Measurements from ENCODE around the gene DEF6. TPM values are rescaled to one million over a fixed set of nuclear protein-coding genes. Genes with fewer than 3 reads are reported as not detected.

Gene DEF6
- total and polyA plus RNA-seq, 2 experiments from 2014 or later = 5.1 to 7.2 TPM

GRCh38 chr6:35343092-35343834 lies 45.6 kb downstream of the DEF6 start:
- TF ChIP-seq EZH2phosphoT487 (IDR thresholded peaks at IDR 0.05; ENCODE audit: unreplicated experiment) (no peak), NANOG (IDR thresholded peaks at IDR 0.05; ENCODE audit: borderline replicate concordance) (no peak), ZNF331 (CRISPR knock-in tag; IDR thresholded peaks at IDR 0.05; ENCODE audit: low read depth) (no peak), EZH2 (IDR thresholded peaks at IDR 0.05; ENCODE audit: low read depth, unreplicated experiment) (no peak), CTCF (conservative IDR thresholded peaks at IDR 0.05; ENCODE audit: low read depth in 2 of 2) (no peak), CREB1 (CRISPR knock-in tag; IDR thresholded peaks at IDR 0.05; ENCODE audit: low read depth) (no peak), ZNF114 (CRISPR knock-in tag; IDR thresholded peaks at IDR 0.05) (no peak), ETS1 (IDR thresholded peaks at IDR 0.05) (no peak), POLR2AphosphoS5 (IDR thresholded peaks at IDR 0.05; ENCODE audit: low read depth) (no peak), ZNF462 (CRISPR knock-in tag; IDR thresholded peaks at IDR 0.05) (no peak), REST (IDR thresholded peaks at IDR 0.05; ENCODE audit: unreplicated experiment) (no peak), STAT1 (IDR thresholded peaks at IDR 0.05; ENCODE audit: unreplicated experiment) (no peak), JUNB (IDR thresholded peaks at IDR 0.05; ENCODE audit: unreplicated experiment) (no peak)
- no peak overlapping the region for H3K27ac Mint-ChIP-seq
- peaks cover 25% of the 10 kb centered on the region for H3K79me2 ChIP-seq (replicated peaks; ENCODE audit: insufficient read depth)

More at GRCh38 chr6:35343092-35343834, 45.6 kb downstream of the DEF6 start:
- H4K20me1 ChIP-seq (replicated peaks; ENCODE audit: insufficient read depth) = 0 out of 2 replicates have a peak, but pooled peaks cover 3% of the 10 kb centered on the region
- peaks cover 16% of the 10 kb centered on the region for H3K4me1 Mint-ChIP-seq
- peaks cover 3% of the 10 kb centered on the region; the same call in 2 of the 3 replicates for H3K36me3 Mint-ChIP-seq (ENCODE audit: low read depth)
- H3K9me3 Mint-ChIP-seq = peaks cover 9% of the 10 kb centered on the region; the same call in 2 of the 3 replicates
- H3K36me3 ChIP-seq (ENCODE audit: insufficient read depth) = no peaks in the 10 kb centered on the region
- peaks cover 12% of the 10 kb centered on the region for H3K4me1 ChIP-seq (ENCODE audit: insufficient read depth)
- peak overlapping the region; percentile 85 for H3K4me2 ChIP-seq
- peaks cover 5% of the 10 kb centered on the region; the same call in 1 of the 2 replicates for H3F3A ChIP-seq (replicated peaks; ENCODE audit: low read depth)
- no peaks in the 10 kb centered on the region for H3K9me2 ChIP-seq (ENCODE audit: insufficient read depth)
- peaks cover 5% of the 10 kb centered on the region for H3K27me3 Mint-ChIP-seq (ENCODE audit: insufficient read depth, low read depth, poor library complexity)
- no peak overlapping the region for H3K27ac ChIP-seq (ENCODE audit: low read depth)
- H3K4me3 ChIP-seq = peak overlapping the region; percentile 82
- H2AFZ ChIP-seq = peak overlapping the region; percentile 80; the same call in 1 of the 2 replicates
- no peaks in the 10 kb centered on the region for H3K27me3 ChIP-seq (ENCODE audit: insufficient read depth)
- peak overlapping the region; percentile 88 for H3K4me3 Mint-ChIP-seq
- peak; percentile 7; the same call in 2 of the 3 replicates for ATAC-seq
- no peak for DNase-seq (ENCODE audit: low spot score)

All from GM23338 (cell line).